IMR-90 (cell line): ENCODE results near the gene NPFF. TPM values are rescaled to one million over a fixed set of nuclear protein-coding genes. Genes with fewer than 3 reads are reported as not detected.

Source experiments
- ATAC-seq: fragments of 200-7000 bp; cut with Tn5 transposase; 2 replicates; pipeline ENCODE4 v1.9.1; 2020; ENCODE audit warnings: low read depth, mild to moderate bottlenecking, moderate library complexity
- BruUV-seq: library from RNA; stranded (reverse); fragments of 400-500 nt; replicated peaks from 2 replicates; lab custom pipeline; 2021; lab: Mats Ljungman, UMichigan
- CTCF ChIA-PET: fragments of 300-600 bp; formaldehyde crosslinking; extraction: SDS; loops from one replicate; lab custom pipeline; 2021; ENCODE audit warnings: antibody characterized with exemption; lab: Yijun Ruan, JAX
- POLR2A ChIA-PET: fragments of 300-600 bp; sonication (Branson Sonifier 250); formaldehyde crosslinking; loops from one replicate; lab custom pipeline; 2022; ENCODE audit warnings: antibody characterized with exemption; ENCODE audit not compliant: unreplicated experiment; lab: Charles Lee
- DNase-seq: peaks from one replicate; pipeline ENCODE4 v3.0.0; 2013
- H2AFZ ChIP-seq: replicated peaks from 2 replicates; pipeline ENCODE3; 2013; ENCODE audit warnings: low read length, mild to moderate bottlenecking; ENCODE audit not compliant: poor library complexity
- H2AK5ac ChIP-seq: 2 replicates; pipeline ENCODE4 v1.6.1; 2013; ENCODE audit warnings: low read depth, low read length, inconsistent platforms
- H2AK9ac ChIP-seq: replicated peaks from 2 replicates; pipeline ENCODE3; 2013; ENCODE audit warnings: mild to moderate bottlenecking, low read depth, low read length, moderate library complexity; ENCODE audit not compliant: poor library complexity
- H2BK120ac ChIP-seq: 2 replicates; pipeline ENCODE4 v1.6.1; 2013; ENCODE audit warnings: low read depth, low read length, inconsistent platforms
- H2BK15ac ChIP-seq: 3 replicates; pipeline ENCODE4 v1.6.1; 2013; ENCODE audit warnings: low read depth, low read length, inconsistent platforms
- H2BK20ac ChIP-seq: 2 replicates; pipeline ENCODE4 v1.6.1; 2013; ENCODE audit warnings: low read depth, mild to moderate bottlenecking, inconsistent platforms, low read length, moderate library complexity
- H2BK5ac ChIP-seq: 2 replicates; pipeline ENCODE4 v1.6.1; 2013; ENCODE audit warnings: mild to moderate bottlenecking, low read depth, low read length, inconsistent platforms; ENCODE audit not compliant: poor library complexity, severe bottlenecking
- H3K14ac ChIP-seq: replicated peaks from 2 replicates; pipeline ENCODE4 v1.6.1; 2013; ENCODE audit warnings: low read depth, low read length, inconsistent platforms
- H3K18ac ChIP-seq: 2 replicates; pipeline ENCODE4 v1.6.1; 2013; ENCODE audit warnings: low read depth, low read length, control low read depth
- H3K23ac ChIP-seq: 2 replicates; pipeline ENCODE4 v1.6.1; 2013; ENCODE audit warnings: low read depth, low read length, inconsistent platforms
- H3K27ac ChIP-seq: 2 replicates; pipeline ENCODE4 v1.5.1; 2013; ENCODE audit warnings: mild to moderate bottlenecking, control low read depth, low read length; ENCODE audit not compliant: insufficient read depth
- H3K27me3 ChIP-seq: 2 replicates; pipeline ENCODE4 v1.6.1; 2013; ENCODE audit warnings: low read length; ENCODE audit not compliant: control insufficient read depth, insufficient read depth
- H3K36me3 ChIP-seq: 2 replicates; pipeline ENCODE4 v1.6.1; 2013; ENCODE audit warnings: low read length, mixed read lengths; ENCODE audit not compliant: control insufficient read depth, insufficient read depth
- H3K4ac ChIP-seq: 2 replicates; pipeline ENCODE4 v1.6.1; 2013; ENCODE audit warnings: low read depth, low read length, inconsistent platforms
- H3K4me1 ChIP-seq: 2 replicates; pipeline ENCODE4 v1.6.1; 2013; ENCODE audit warnings: low read length, mixed read lengths; ENCODE audit not compliant: control insufficient read depth, insufficient read depth
- H3K4me2 ChIP-seq: 2 replicates; pipeline ENCODE4 v1.6.1; 2013; ENCODE audit warnings: low read depth, mild to moderate bottlenecking, control low read depth, low read length, moderate library complexity
- H3K4me3 ChIP-seq: 2 replicates; pipeline ENCODE4 v1.5.1; 2013; ENCODE audit warnings: low read depth, mild to moderate bottlenecking, control low read depth, low read length, moderate library complexity; ENCODE audit not compliant: insufficient read depth
- H3K56ac ChIP-seq: 2 replicates; pipeline ENCODE4 v1.6.1; 2013; ENCODE audit warnings: low read length, inconsistent platforms; ENCODE audit not compliant: insufficient read depth; ENCODE audit errors: extremely low read depth
- H3K79me1 ChIP-seq, 2 experiments: 2 replicates each; pipeline ENCODE4 v1.6.1; 2013; ENCODE audit warnings: low read length in 2 of 2, inconsistent platforms in 1 of 2, low read depth in 1 of 2
- H3K9ac ChIP-seq: 2 replicates; pipeline ENCODE4 v1.6.1; 2013; ENCODE audit warnings: low read depth, low read length, control low read depth
- H3K9me1 ChIP-seq: 2 replicates; pipeline ENCODE4 v1.6.1; 2013; ENCODE audit warnings: low read length, inconsistent platforms; ENCODE audit not compliant: insufficient read depth
- H3K9me3 ChIP-seq: 2 replicates; pipeline ENCODE4 v1.6.1; 2013; ENCODE audit warnings: low read length; ENCODE audit not compliant: control insufficient read depth, insufficient read depth
- H4K20me1 ChIP-seq: 2 replicates; pipeline ENCODE4 v1.6.1; 2013; ENCODE audit warnings: low read length, inconsistent platforms; ENCODE audit not compliant: insufficient read depth
- H4K5ac ChIP-seq: 2 replicates; pipeline ENCODE4 v1.6.1; 2013; ENCODE audit warnings: mild to moderate bottlenecking, low read depth, low read length, control low read depth
- H4K8ac ChIP-seq, 2 experiments: 2 replicates each; pipeline ENCODE4 v1.6.1; 2013; ENCODE audit warnings: low read depth in 2 of 2, low read length in 2 of 2, control low read depth in 1 of 2, inconsistent platforms in 1 of 2
- H4K91ac ChIP-seq: 2 replicates; pipeline ENCODE4 v1.6.1; 2013; ENCODE audit warnings: low read depth, low read length, inconsistent platforms; ENCODE audit not compliant: insufficient read depth
- CHD1 ChIP-seq: IDR thresholded peaks from 2 replicates; pipeline ENCODE4 v1.6.1; 2012; ENCODE audit warnings: low read depth, low read length, improper control_type of control experiment
- MAFK ChIP-seq: IDR thresholded peaks from 2 replicates; pipeline ENCODE4 v1.6.1; 2012; ENCODE audit warnings: low read depth, low read length, improper control_type of control experiment
- MAZ ChIP-seq: IDR thresholded peaks from 2 replicates; pipeline ENCODE4 v1.6.1; 2012; ENCODE audit warnings: low read depth, mild to moderate bottlenecking, low read length, improper control_type of control experiment, moderate library complexity, borderline replicate concordance
- MXI1 ChIP-seq: IDR thresholded peaks from 2 replicates; pipeline ENCODE4 v1.6.1; 2012; ENCODE audit warnings: low read depth, mild to moderate bottlenecking, low read length, moderate library complexity, borderline replicate concordance
- POLR2A ChIP-seq: IDR thresholded peaks from 2 replicates; pipeline ENCODE4 v1.6.1; 2012; ENCODE audit warnings: mild to moderate bottlenecking, low read depth, low read length
- RFX5 ChIP-seq: IDR thresholded peaks from 2 replicates; pipeline ENCODE4 v1.8.0; 2012; ENCODE audit warnings: low read depth, mild to moderate bottlenecking, low read length, moderate library complexity
- SMC3 ChIP-seq: fragments of 150-350 bp; IDR thresholded peaks from 2 replicates; pipeline ENCODE4 v1.6.1; 2016; ENCODE audit warnings: low read depth, mild to moderate bottlenecking, antibody characterized with exemption, low read length, moderate library complexity
- USF2 ChIP-seq: fragments of 150-350 bp; IDR thresholded peaks from 2 replicates; pipeline ENCODE4 v1.6.1; 2017; ENCODE audit warnings: mild to moderate bottlenecking, antibody characterized with exemption, low read length, low read depth
- WGBS, 2 experiments: methylation state at CpG; one replicate each; pipeline versions ENCODE4 v1.1.5 to v1.1.7; 2013; ENCODE audit warnings: missing lambda C conversion rate in 2 of 2; ENCODE audit not compliant: insufficient read length in 1 of 2; ENCODE audit errors: extremely low coverage in 2 of 2; 5-methylcytosine and 5-hydroxymethylcytosine counted together
- dilution Hi-C: fragments of 300-500 bp; cut with HindIII; formaldehyde crosslinking; loops from one replicate; pipeline ENCODE4 v1.14.3; 2018; ENCODE audit warnings: low sequenced_read_pairs; ENCODE audit not compliant: unreplicated experiment
- in situ Hi-C: fragments of 300-500 bp; cut with MboI; formaldehyde crosslinking; loops from 3 replicates; pipeline ENCODE4 v1.14.3; 2019; ENCODE audit warnings: low sequenced_read_pairs, inconsistent platforms, mixed read lengths
- intact Hi-C: fragments of 100-400 bp; cut with micrococcal nuclease; formaldehyde crosslinking; loops from 2 replicates; pipeline ENCODE4 v1.10.0; 2022
- polyA plus RNA-seq, 3 experiments: library from polyadenylated mRNA; depleted of rRNA; stranded (reverse); fragments of >200 nt; gene quantifications; 2 replicates each; pipeline ENCODE4 v1.2.3, GENCODE V29; 2012; ENCODE audit warnings: low replicate concordance in 1 of 3
- total RNA-seq: library from RNA; depleted of rRNA; stranded (reverse); fragments of >200 nt; gene quantifications from 2 replicates; pipeline ENCODE4 v1.2.3, GENCODE V29; 2012

NPFF gene
- total and polyA plus RNA-seq, 2 of the 4 experiments (the other 2 are of a cell fraction): not detected

- Histone ChIP-seq H3K9ac (no peak overlapping the region), H3K4me3 (no peak overlapping the region), H3K79me1 (peaks cover 34 to 75% of the 10 kb centered on the region in 2 experiments), H3K27me3 (no peaks in the 10 kb centered on the region), H3K4ac (no peak overlapping the region), H3K4me2 (no peak overlapping the region), H4K8ac (no peak overlapping the region), H4K20me1 (peaks cover 85% of the 10 kb centered on the region), H3K14ac (no peak overlapping the region), H4K5ac (no peak overlapping the region), H3K36me3 (peaks cover 76% of the 10 kb centered on the region), H2BK5ac (peak overlapping the region; percentile 7), H3K18ac (no peak overlapping the region), H2BK120ac (no peak overlapping the region), H3K23ac (no peak overlapping the region), H2BK20ac (no peak overlapping the region), H2AK9ac (no peak overlapping the region), H2AK5ac (no peak overlapping the region), H3K9me3 (no peaks in the 10 kb centered on the region), H3K27ac (no peak overlapping the region), H2AFZ (no peak overlapping the region), H4K91ac (no peak overlapping the region), H2BK15ac (no peak overlapping the region), H3K9me1 (no peaks in the 10 kb centered on the region), H3K4me1 (peaks cover 9% of the 10 kb centered on the region), H3K56ac (no peak overlapping the region)
- intact Hi-C loops (no loop called here), in situ Hi-C loops (no loop called here), dilution Hi-C loops (no loop called here)
- ChIA-PET POLR2A (no interaction called here), CTCF (interaction anchor here (0.6 to 2.7 kb wide), 2 partner anchors 10 to 123 kb away, joined by 3 to 6 read pairs; no protein-coding TSS in a partner anchor)
- no peak for DNase-seq
- no peak for ATAC-seq
- TF ChIP-seq RFX5: no peak
- TF ChIP-seq USF2: no peak
- no peak for TF ChIP-seq POLR2A
- TF ChIP-seq MXI1: no peak
- TF ChIP-seq MAFK: no peak
- TF ChIP-seq SMC3: no peak
- no peak for TF ChIP-seq CHD1
- TF ChIP-seq MAZ: no peak
- no TSS peak for BruUV-seq
- WGBS, 2 experiments: 86 to 100% methylated on average over 1 to 9 of the region's 13 CpGs
These were observed 32.5 kb downstream of the NPFF start for GRCh38 chr12:53474819-53475218.
